ENCODE data around the gene ARHGAP26. TPM values are rescaled to one million over a fixed set of nuclear protein-coding genes. Genes with fewer than 3 reads are reported as not detected.

ARHGAP26 gene
- total and polyA plus RNA-seq, 2 donors (not counting 3 experiments of a cell fraction or from before 2014, with no cell fraction given): 3.1 to 16.2 TPM

DNA sequence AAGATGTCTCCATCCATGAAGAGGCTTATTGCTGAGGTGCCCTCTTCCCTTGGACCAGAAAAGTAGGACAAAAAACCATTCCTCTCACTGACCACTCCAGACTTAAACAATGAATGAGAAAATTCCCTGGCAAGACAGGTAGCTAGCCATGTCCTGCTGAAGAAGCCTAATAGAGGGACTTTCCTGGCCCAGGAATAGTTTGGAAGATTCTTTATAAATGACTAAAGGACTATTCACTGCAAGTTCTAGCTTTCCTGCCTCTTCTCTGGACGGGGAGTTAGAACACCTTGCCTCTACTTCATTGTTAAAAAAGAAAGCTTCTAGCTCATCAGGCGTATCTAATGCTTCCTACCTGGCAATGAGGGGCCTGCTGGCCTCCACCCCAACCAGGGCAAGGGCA lies 479.7 kb downstream of the ARHGAP26 start:
- Histone ChIP-seq H4K20me1 (replicated peaks; ENCODE audit: control insufficient read depth, extremely low read depth, insufficient read depth, low read length) (no peaks in the 10 kb centered on the region), H3K9me3 (replicated peaks; ENCODE audit: control insufficient read depth, insufficient read depth, low read length) (no peaks in the 10 kb centered on the region), H3K27me3 (ENCODE audit: control insufficient read depth in 2 of 2, insufficient read depth in 2 of 2, low read length in 2 of 2) (no peaks in the 10 kb centered on the region), H2AFZ (ENCODE audit: low read depth, low read length) (no peak overlapping the region), H3K4me2 (ENCODE audit: insufficient read depth, low read length) (no peak overlapping the region), H3K4me1 (ENCODE audit: control insufficient read depth, extremely low read depth, insufficient read depth, low read length) (peaks cover 4% of the 10 kb centered on the region), H3K9me1 (replicated peaks; ENCODE audit: control insufficient read depth, extremely low read depth, insufficient read depth, low read length) (no peaks in the 10 kb centered on the region), H3K36me3 (ENCODE audit: control insufficient read depth in 2 of 2, extremely low read depth in 1 of 2, insufficient read depth in 2 of 2, low read length in 2 of 2) (no peaks in the 10 kb centered on the region), H3K79me2 (ENCODE audit: control insufficient read depth, insufficient read depth, low read length) (no peaks in the 10 kb centered on the region), H3K9ac (replicated peaks; ENCODE audit: extremely low read depth, insufficient read depth, low read length) (no peak overlapping the region), H3K4me3 (replicated peaks in 1 of 3; ENCODE audit: insufficient read depth in 1 of 3, low read depth in 1 of 3, low read length in 3 of 3) (no peak overlapping the region), H3K27ac (ENCODE audit: insufficient read depth, low read depth, low read length) (no peak overlapping the region)
- dilution Hi-C loops (cut with MboI; ENCODE audit: extremely low pct_ligation_motif_present, low sequenced_read_pairs) (no loop called here), intact Hi-C loops (cut with micrococcal nuclease) (no loop called here)
- TF ChIP-seq GATA2 (IDR thresholded peaks at IDR 0.05; ENCODE audit: insufficient read depth, insufficient read length, low read depth, low read length) (no peak), POLR2AphosphoS5 (IDR thresholded peaks at IDR 0.05; ENCODE audit: insufficient read depth, low read depth, low read length) (no peak)
- no peak for FAIRE-seq
- BruUV-seq (replicated peaks): no TSS peak
- POLR2A ChIA-PET: no interaction called here
- DNase-seq (ENCODE audit: low read depth, low spot score): no peak
- CTCF ChIA-PET: no interaction called here

DNA sequence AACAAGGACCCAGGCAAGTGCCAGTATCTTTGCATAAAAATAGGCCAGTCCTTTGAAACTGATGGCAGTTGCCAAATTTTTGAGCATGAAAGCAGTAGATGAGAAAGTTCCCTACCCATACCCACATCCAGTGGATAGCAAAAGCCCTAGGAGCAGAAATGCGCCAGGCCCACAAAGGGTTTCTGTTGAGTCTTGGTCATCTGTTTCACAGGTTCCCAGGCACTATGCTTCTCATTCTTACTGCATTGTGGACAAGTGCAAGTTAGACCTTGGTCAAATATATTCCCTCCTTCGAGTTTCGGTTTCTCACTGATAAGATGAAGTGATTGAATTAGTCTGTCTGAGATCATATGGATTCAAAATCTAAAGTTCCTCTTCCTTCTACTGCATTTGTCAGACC lies 481.0 kb downstream of the ARHGAP26 start:
- Histone ChIP-seq H3K9ac (replicated peaks; ENCODE audit: extremely low read depth, insufficient read depth, low read length) (no peak overlapping the region), H3K36me3 (ENCODE audit: control insufficient read depth in 2 of 2, extremely low read depth in 1 of 2, insufficient read depth in 2 of 2, low read length in 2 of 2) (no peaks in the 10 kb centered on the region), H2AFZ (ENCODE audit: low read depth, low read length) (no peak overlapping the region), H3K4me3 (replicated peaks in 1 of 3; ENCODE audit: insufficient read depth in 1 of 3, low read depth in 1 of 3, low read length in 3 of 3) (no peak overlapping the region), H3K9me1 (replicated peaks; ENCODE audit: control insufficient read depth, extremely low read depth, insufficient read depth, low read length) (no peaks in the 10 kb centered on the region), H3K27me3 (ENCODE audit: control insufficient read depth in 2 of 2, insufficient read depth in 2 of 2, low read length in 2 of 2) (no peaks in the 10 kb centered on the region), H4K20me1 (replicated peaks; ENCODE audit: control insufficient read depth, extremely low read depth, insufficient read depth, low read length) (no peaks in the 10 kb centered on the region), H3K4me2 (ENCODE audit: insufficient read depth, low read length) (no peak overlapping the region), H3K79me2 (ENCODE audit: control insufficient read depth, insufficient read depth, low read length) (no peaks in the 10 kb centered on the region), H3K27ac (ENCODE audit: insufficient read depth, low read depth, low read length) (no peak overlapping the region), H3K4me1 (ENCODE audit: control insufficient read depth, extremely low read depth, insufficient read depth, low read length) (peaks cover 2% of the 10 kb centered on the region), H3K9me3 (replicated peaks; ENCODE audit: control insufficient read depth, insufficient read depth, low read length) (no peaks in the 10 kb centered on the region)
- DNase-seq (ENCODE audit: low read depth, low spot score) (no peak), FAIRE-seq (no peak)
- ChIA-PET POLR2A (no interaction called here), CTCF (no interaction called here)
- no peak for TF ChIP-seq GATA2 (IDR thresholded peaks at IDR 0.05; ENCODE audit: insufficient read depth, insufficient read length, low read depth, low read length)
- no peak for TF ChIP-seq EZH2 (IDR thresholded peaks at IDR 0.05; ENCODE audit: borderline replicate concordance, low read depth, low read length, severe bottlenecking)
- TF ChIP-seq FOS (IDR thresholded peaks at IDR 0.05; ENCODE audit: borderline replicate concordance, insufficient read depth, low read length): no peak
- no peak for TF ChIP-seq POLR2A (IDR thresholded peaks at IDR 0.05; ENCODE audit: low read depth, low read length)
- TF ChIP-seq, protein P1, sequence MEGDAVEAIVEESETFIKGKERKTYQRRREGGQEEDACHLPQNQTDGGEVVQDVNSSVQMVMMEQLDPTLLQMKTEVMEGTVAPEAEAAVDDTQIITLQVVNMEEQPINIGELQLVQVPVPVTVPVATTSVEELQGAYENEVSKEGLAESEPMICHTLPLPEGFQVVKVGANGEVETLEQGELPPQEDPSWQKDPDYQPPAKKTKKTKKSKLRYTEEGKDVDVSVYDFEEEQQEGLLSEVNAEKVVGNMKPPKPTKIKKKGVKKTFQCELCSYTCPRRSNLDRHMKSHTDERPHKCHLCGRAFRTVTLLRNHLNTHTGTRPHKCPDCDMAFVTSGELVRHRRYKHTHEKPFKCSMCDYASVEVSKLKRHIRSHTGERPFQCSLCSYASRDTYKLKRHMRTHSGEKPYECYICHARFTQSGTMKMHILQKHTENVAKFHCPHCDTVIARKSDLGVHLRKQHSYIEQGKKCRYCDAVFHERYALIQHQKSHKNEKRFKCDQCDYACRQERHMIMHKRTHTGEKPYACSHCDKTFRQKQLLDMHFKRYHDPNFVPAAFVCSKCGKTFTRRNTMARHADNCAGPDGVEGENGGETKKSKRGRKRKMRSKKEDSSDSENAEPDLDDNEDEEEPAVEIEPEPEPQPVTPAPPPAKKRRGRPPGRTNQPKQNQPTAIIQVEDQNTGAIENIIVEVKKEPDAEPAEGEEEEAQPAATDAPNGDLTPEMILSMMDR (IDR thresholded peaks at IDR 0.05; ENCODE audit: extremely low read depth in 1 of 2, insufficient read depth in 1 of 2, low read depth in 1 of 2, low read length in 2 of 2): no peak
- no peak for TF ChIP-seq MYC (IDR thresholded peaks at IDR 0.05; ENCODE audit: low read depth, low read length)
- no peak for TF ChIP-seq POLR2AphosphoS5 (IDR thresholded peaks at IDR 0.05; ENCODE audit: insufficient read depth, low read depth, low read length)
- TF ChIP-seq, protein P2, sequence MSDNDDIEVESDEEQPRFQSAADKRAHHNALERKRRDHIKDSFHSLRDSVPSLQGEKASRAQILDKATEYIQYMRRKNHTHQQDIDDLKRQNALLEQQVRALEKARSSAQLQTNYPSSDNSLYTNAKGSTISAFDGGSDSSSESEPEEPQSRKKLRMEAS (IDR thresholded peaks at IDR 0.05; ENCODE audit: insufficient read depth, insufficient read length): no peak
- no peak for TF ChIP-seq JUN (IDR thresholded peaks at IDR 0.05; ENCODE audit: borderline replicate concordance, insufficient read depth, insufficient read length, low read depth)
- BruUV-seq (replicated peaks): no TSS peak
- intact Hi-C loops (cut with micrococcal nuclease) (no loop called here), dilution Hi-C loops (cut with MboI; ENCODE audit: extremely low pct_ligation_motif_present, low sequenced_read_pairs) (no loop called here)
